SK-N-SH treated with all-trans-retinoic acid at 6 μM for 48 hours (cell line): ENCODE data around the gene ETNK2.

Experiments used
- ATAC-seq: fragments of 200-7000 bp; cut with Tn5 transposase; 3 replicates; pipeline ENCODE4 v1.9.1; 2020; ENCODE audit warnings: mild to moderate bottlenecking, moderate library complexity
- ARNTL ChIP-seq: fragments of 450-650 bp; formaldehyde crosslinking; IDR thresholded peaks from 2 replicates; pipeline ENCODE4 v1.5.0; 2020; ENCODE audit warnings: low read depth, mild to moderate bottlenecking, moderate library complexity, borderline replicate concordance
- BACH2 ChIP-seq: fragments of 250-450 bp; sonication (Bioruptor Pico); IDR thresholded peaks from 2 replicates; pipeline ENCODE4 v1.9.0; 2021; ENCODE audit warnings: mild to moderate bottlenecking, borderline replicate concordance
- CREB5 ChIP-seq: fragments of 250-450 bp; sonication (Bioruptor Pico); IDR thresholded peaks from 2 replicates; pipeline ENCODE4 v1.5.1; 2020; ENCODE audit warnings: low read depth, mild to moderate bottlenecking, moderate library complexity
- CSDC2 ChIP-seq: fragments of 250-450 bp; sonication (Bioruptor Pico); IDR thresholded peaks from 2 replicates; pipeline ENCODE4 v1.5.0; 2020; ENCODE audit warnings: mild to moderate bottlenecking, moderate library complexity
- CSRNP3 ChIP-seq: fragments of 250-450 bp; sonication (Bioruptor Pico); IDR thresholded peaks from 2 replicates; pipeline ENCODE4 v1.5.1; 2021; ENCODE audit warnings: mild to moderate bottlenecking, moderate library complexity
- GLIS3 ChIP-seq: fragments of 250-450 bp; sonication (Bioruptor Pico); IDR thresholded peaks from 2 replicates; pipeline ENCODE4 v1.5.0; 2020; ENCODE audit warnings: mild to moderate bottlenecking, moderate library complexity
- ISL1 ChIP-seq: fragments of 250-450 bp; sonication (Bioruptor Pico); IDR thresholded peaks from 2 replicates; pipeline ENCODE4 v2.1.2; 2022; ENCODE audit warnings: mild to moderate bottlenecking, moderate library complexity
- OSR1 ChIP-seq: fragments of 250-450 bp; sonication (Bioruptor Pico); IDR thresholded peaks from 2 replicates; pipeline ENCODE4 v1.8.0; 2022; ENCODE audit warnings: moderate library complexity, mild to moderate bottlenecking, inconsistent platforms
- PATZ1 ChIP-seq: fragments of 250-450 bp; sonication (Bioruptor Pico); IDR thresholded peaks from 2 replicates; pipeline ENCODE4 v1.8.0; 2020; ENCODE audit warnings: mild to moderate bottlenecking, moderate library complexity, borderline replicate concordance
- POU6F1 ChIP-seq: fragments of 250-450 bp; sonication (Bioruptor Pico); IDR thresholded peaks from 2 replicates; pipeline ENCODE4 v1.8.0; 2021; ENCODE audit warnings: low read depth, mild to moderate bottlenecking, moderate library complexity, borderline replicate concordance
- PPARA ChIP-seq: fragments of 250-450 bp; sonication (Bioruptor Pico); IDR thresholded peaks from 2 replicates; pipeline ENCODE4 v1.5.0; 2020; ENCODE audit warnings: mild to moderate bottlenecking, borderline replicate concordance
- SNAI2 ChIP-seq: fragments of 250-450 bp; sonication (Bioruptor Pico); IDR thresholded peaks from 2 replicates; pipeline ENCODE4 v1.5.0; 2020; ENCODE audit warnings: mild to moderate bottlenecking, moderate library complexity
- TCF4 ChIP-seq: fragments of 250-450 bp; sonication (Bioruptor Pico); IDR thresholded peaks from 2 replicates; pipeline ENCODE4 v1.8.0; 2021; ENCODE audit warnings: mild to moderate bottlenecking, moderate library complexity, borderline replicate concordance
- TOX ChIP-seq: fragments of 250-450 bp; sonication (Bioruptor Pico); IDR thresholded peaks from 2 replicates; pipeline ENCODE4 v1.8.0; 2021; ENCODE audit warnings: mild to moderate bottlenecking, moderate library complexity, borderline replicate concordance
- TSHZ2 ChIP-seq: fragments of 250-450 bp; sonication (Bioruptor Pico); IDR thresholded peaks from 2 replicates; pipeline ENCODE4 v1.5.0; 2020; ENCODE audit warnings: mild to moderate bottlenecking, moderate library complexity
- ZC3H10 ChIP-seq: fragments of 250-450 bp; sonication (Bioruptor Pico); IDR thresholded peaks from 2 replicates; pipeline ENCODE4 v1.5.1; 2021; ENCODE audit warnings: mild to moderate bottlenecking, moderate library complexity
- ZFP3 ChIP-seq: fragments of 250-450 bp; sonication (Bioruptor Pico); IDR thresholded peaks from 2 replicates; pipeline ENCODE4 v1.5.0; 2020; ENCODE audit warnings: mild to moderate bottlenecking, moderate library complexity
- ZFP30 ChIP-seq: fragments of 450-650 bp; formaldehyde crosslinking; IDR thresholded peaks from 2 replicates; pipeline ENCODE4 v1.5.0; 2022; ENCODE audit warnings: mild to moderate bottlenecking, moderate library complexity
- ZNF565 ChIP-seq: fragments of 450-650 bp; formaldehyde crosslinking; conservative IDR thresholded peaks from 2 replicates; pipeline ENCODE4 v1.5.0; 2020; ENCODE audit warnings: low read depth, mild to moderate bottlenecking, moderate library complexity
- ZNF70 ChIP-seq: fragments of 450-650 bp; formaldehyde crosslinking; IDR thresholded peaks from 2 replicates; pipeline ENCODE4 v1.5.0; 2020; ENCODE audit warnings: mild to moderate bottlenecking, moderate library complexity
- ZNF8 ChIP-seq: fragments of 450-650 bp; formaldehyde crosslinking; IDR thresholded peaks from 2 replicates; pipeline ENCODE4 v1.5.0; 2020; ENCODE audit warnings: mild to moderate bottlenecking, moderate library complexity

Gene ETNK2

GRCh38 chr1:204108312-204109141 lies 43.3 kb downstream of the ETNK2 start:
- no peak for ATAC-seq
- TF ChIP-seq ZFP3 (CRISPR knock-in tag) (no peak), PATZ1 (no peak), POU6F1 (no peak), TSHZ2 (CRISPR knock-in tag) (no peak), CSRNP3 (CRISPR knock-in tag) (no peak), ZNF8 (CRISPR knock-in tag) (no peak), ZC3H10 (CRISPR knock-in tag) (no peak)

GRCh38 chr1:204107892-204108291 lies 44.0 kb downstream of the ETNK2 start:
- TF ChIP-seq ZFP30 (CRISPR knock-in tag) (no peak), OSR1 (no peak), ZFP3 (CRISPR knock-in tag) (no peak), ZNF565 (CRISPR knock-in tag) (no peak), TCF4 (no peak), SNAI2 (no peak), ARNTL (no peak), TOX (CRISPR knock-in tag) (no peak), PATZ1 (no peak), TSHZ2 (CRISPR knock-in tag) (no peak), BACH2 (CRISPR knock-in tag) (no peak), ZNF70 (CRISPR knock-in tag) (no peak), GLIS3 (CRISPR knock-in tag) (no peak), CREB5 (CRISPR knock-in tag) (no peak), POU6F1 (no peak), ISL1 (no peak), PPARA (CRISPR knock-in tag) (no peak), CSDC2 (no peak), CSRNP3 (CRISPR knock-in tag) (no peak)
- ATAC-seq = no peak
